GM19467 (cell line): ENCODE measurements around the gene DNAJC18.

Experiments used
- ATAC-seq: cut with Tn5 transposase; IDR thresholded peaks from one replicate; pipeline ENCODE4 v1.9.1; 2021; ENCODE audit warnings: mild to moderate bottlenecking, moderate library complexity; ENCODE audit not compliant: unreplicated experiment

Gene DNAJC18

DNA sequence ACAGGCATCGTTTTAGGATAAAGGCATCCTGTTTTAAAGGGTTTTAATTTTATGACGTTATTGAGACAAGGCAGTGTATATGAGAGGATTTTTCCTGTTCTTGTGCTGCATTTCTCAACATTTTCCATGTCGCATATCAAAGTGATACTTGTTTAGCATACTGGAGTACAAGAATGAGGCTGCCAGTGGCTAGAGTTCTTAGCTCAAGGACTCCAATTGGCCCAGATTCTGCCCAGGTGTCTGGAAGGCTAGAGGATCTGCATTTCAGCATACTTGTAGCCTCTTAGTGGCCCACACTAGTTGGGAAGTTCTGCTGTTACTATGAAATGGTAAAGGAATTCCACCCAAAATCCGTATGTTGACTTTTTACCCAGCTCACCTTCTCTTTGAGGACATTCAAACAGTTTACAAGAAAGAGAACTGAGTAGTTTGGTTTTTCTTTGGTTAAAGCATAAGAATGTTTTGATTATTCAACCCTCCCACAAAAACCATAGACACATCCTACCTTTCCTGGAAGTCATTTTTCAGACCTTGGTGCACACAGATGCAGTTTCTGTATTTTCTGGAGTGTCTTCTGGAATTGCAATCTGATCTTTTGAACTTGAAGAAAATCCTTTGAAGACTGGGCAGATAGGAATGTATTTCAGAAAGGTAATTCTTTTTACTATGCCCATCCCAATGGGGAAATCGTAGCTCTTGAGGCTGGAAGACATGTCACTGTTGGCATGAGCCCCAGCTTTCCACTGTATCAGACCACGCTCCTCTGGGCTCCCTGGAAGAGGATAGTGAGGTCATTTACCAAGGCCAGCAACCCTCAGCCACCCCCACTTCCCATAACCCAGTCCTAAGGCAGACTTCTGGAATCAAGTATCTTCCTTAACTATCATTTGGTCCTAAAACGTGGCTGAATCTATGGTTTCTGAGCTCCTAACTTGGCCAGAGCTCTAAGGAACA lies 67.6 kb downstream of the DNAJC18 start:
- no peak for ATAC-seq

DNA sequence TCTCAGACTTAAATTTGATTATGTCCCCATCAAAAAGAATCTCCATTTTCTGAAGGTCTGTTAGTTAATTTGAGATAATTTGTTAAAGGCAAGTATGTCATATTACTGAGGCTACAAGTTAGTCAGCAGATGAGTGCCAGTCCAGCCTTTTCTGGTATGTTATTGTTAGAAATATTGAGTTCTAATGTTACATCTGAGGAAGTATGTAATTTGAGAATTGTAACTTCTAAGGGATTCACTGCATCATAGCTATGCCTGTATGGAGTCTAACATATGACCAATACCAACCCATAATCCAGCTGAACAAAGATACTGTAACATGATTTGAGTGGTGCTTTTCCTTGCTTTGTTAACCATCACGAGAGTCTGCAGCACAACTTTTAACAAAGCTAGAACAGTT lies 70.1 kb downstream of the DNAJC18 start:
- no peak for ATAC-seq

DNA sequence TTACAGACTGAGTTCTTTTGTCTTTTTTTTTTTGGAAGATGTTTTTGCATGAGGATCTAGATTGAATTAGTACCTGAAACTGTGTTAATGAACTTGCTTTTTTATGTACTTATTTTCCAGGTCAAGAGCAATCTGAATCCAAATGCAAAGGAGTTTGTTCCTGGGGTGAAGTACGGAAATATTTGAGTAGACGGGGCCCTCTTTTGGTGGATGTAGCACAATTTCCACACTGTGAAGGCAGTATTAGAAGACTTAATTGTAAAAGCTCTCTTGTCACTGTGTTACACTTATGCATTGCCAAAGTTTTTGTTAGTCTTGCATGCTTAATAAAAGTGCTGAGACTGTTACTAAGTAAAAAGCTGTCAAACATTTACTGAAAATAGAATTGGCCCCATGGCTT lies 70.7 kb downstream of the DNAJC18 start:
- no peak for ATAC-seq

DNA sequence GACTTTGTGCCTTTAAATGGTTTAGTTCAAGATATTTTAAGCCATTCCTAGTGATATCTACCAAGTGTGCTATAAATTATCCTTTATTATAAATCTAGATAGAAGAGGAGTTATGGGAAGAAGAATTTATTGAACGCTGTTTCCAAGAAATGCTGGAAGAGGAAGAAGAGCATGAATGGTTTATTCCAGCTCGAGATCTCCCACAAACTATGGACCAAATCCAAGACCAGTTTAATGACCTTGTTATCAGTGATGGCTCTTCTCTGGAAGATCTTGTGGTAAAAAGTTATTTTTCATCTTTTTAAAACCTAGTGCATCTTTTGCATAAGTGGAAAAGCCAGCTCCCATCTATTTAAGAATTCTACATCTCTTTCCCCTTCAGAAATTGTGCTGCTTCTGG lies 74.9 kb downstream of the DNAJC18 start:
- no peak for ATAC-seq

GRCh38 chr5:139363937-139364336 lies 75.4 kb downstream of the DNAJC18 start:
- ATAC-seq, result no peak

- no peak for ATAC-seq
Observed at GRCh38 chr5:139361835-139362429, 77.4 kb downstream of the DNAJC18 start.

DNA sequence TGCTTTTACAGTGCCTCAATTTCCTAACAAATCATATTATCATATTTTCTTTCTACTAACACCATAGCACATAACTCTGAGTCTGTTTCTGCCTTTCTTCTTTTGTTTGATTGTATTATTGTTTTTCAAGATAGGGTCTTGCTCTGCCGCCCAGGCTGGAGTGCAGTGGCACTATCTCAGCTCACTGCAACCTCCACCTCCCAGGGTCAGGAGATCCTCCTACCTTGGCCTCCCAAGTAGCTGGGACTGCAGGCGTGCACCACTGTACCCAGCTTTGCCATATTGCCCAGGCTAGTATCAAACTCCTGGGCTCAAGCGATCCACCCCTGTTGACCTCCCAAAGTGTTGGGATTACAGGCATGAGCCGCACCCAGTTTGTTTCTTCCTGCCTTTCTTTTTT lies 78.9 kb downstream of the DNAJC18 start:
- ATAC-seq, result no peak
